Right lobe of liver (tissue), 4 donors: ENCODE data around the gene ROCK2.

Experiments used
- CTCF ChIP-seq, 4 donors: fragments of 200-600 bp in 3 of 4; fragments of 450-650 bp in 1 of 4; IDR thresholded peaks; one replicate each; pipeline versions ENCODE4 v1.5.1 to v1.8.0; 2016 to 2022; ENCODE audit warnings: antibody characterized with exemption in 4 of 4, mild to moderate bottlenecking in 2 of 4
- POLR2A ChIP-seq: fragments of 450-650 bp; IDR thresholded peaks from one replicate; pipeline ENCODE4 v1.6.1; 2017; ENCODE audit warnings: antibody characterized with exemption, mild to moderate bottlenecking
- donor health status: DM: no; HTN: no; CAD: no.
- donor health status: DM: no; HTN: no; CAD: no.
- donor health status: DM: no; HTN: yes; CAD: no.

- TF ChIP-seq CTCF (IDR thresholded peaks at IDR 0.05), result no peak
- TF ChIP-seq POLR2A, result no peak
Observed at GRCh38 chr2:11220445-11220844, 124.0 kb downstream of the ROCK2 start.
